Sigmoid colon (tissue), 7 donors: ENCODE measurements around the gene TWSG1. TPM values are rescaled to one million over a fixed set of nuclear protein-coding genes. Genes with fewer than 3 reads are reported as not detected.

Experiments used
- DNase-seq: peaks from one replicate; pipeline ENCODE4 v3.0.0-alpha.2; 2019
- H3K27ac ChIP-seq, 4 donors: fragments of 200-600 bp; sonication (generic); one replicate each; pipeline ENCODE4 v1.5.1; 2016 to 2019; ENCODE audit warnings: mild to moderate bottlenecking in 1 of 4
- H3K27me3 ChIP-seq, 3 donors: fragments of 200-600 bp; sonication (generic); one replicate each; pipeline ENCODE4 v1.5.1; 2019; ENCODE audit warnings: mild to moderate bottlenecking in 1 of 3
- H3K36me3 ChIP-seq, 4 donors: fragments of 200-600 bp; sonication (generic); one replicate each; pipeline ENCODE4 v1.5.1; 2016 to 2019
- H3K4me1 ChIP-seq, 4 donors: fragments of 200-600 bp; sonication (generic); one replicate each; pipeline ENCODE4 v1.5.1; 2017 to 2019
- H3K4me3 ChIP-seq, 4 donors: fragments of 200-600 bp; sonication (generic); one replicate each; pipeline ENCODE4 v1.5.1; 2017 to 2019; ENCODE audit warnings: mild to moderate bottlenecking in 2 of 4, moderate library complexity in 1 of 4
- H3K9me3 ChIP-seq, 4 donors: fragments of 200-600 bp in 3 of 4; sonication (generic) in 3 of 4; one replicate each; pipeline versions ENCODE4 v1.5.1 to v1.6.1; 2013 to 2019
- EP300 ChIP-seq, 4 donors: sonication (generic); formaldehyde crosslinking; IDR thresholded peaks; one replicate each; pipeline ENCODE4 v1.6.1; 2017; ENCODE audit warnings: antibody characterized with exemption in 4 of 4
- POLR2A ChIP-seq, 2 donors: fragments of 450-650 bp; IDR thresholded peaks; one replicate each; pipeline ENCODE4 v1.6.1; 2016; ENCODE audit warnings: antibody characterized with exemption in 2 of 2, mild to moderate bottlenecking in 2 of 2, moderate library complexity in 2 of 2
- POLR2AphosphoS5 ChIP-seq, 4 donors: sonication (generic); formaldehyde crosslinking; IDR thresholded peaks; one replicate each; pipeline ENCODE4 v1.6.1; 2017; ENCODE audit warnings: antibody characterized with exemption in 4 of 4
- WGBS, 2 donors: extraction: QIAGEN DNeasy Blood & Tissue Kit; methylation state at CpG; one replicate each; pipeline ENCODE4 v1.1.7; 2013; 5-methylcytosine and 5-hydroxymethylcytosine counted together
- intact Hi-C: fragments of 100-400 bp; cut with DNase I; formaldehyde crosslinking; loops from one replicate; pipeline ENCODE4 v1.15.1; 2023
- polyA plus RNA-seq, 3 donors: library from polyadenylated mRNA; stranded (reverse); fragments of 200-250 nt; gene quantifications; one replicate each; pipeline ENCODE4 v1.2.3, GENCODE V29; 2013
- total RNA-seq, 4 donors: library from RNA; depleted of rRNA; stranded (reverse); fragments of >200 nt; gene quantifications; one replicate each; pipeline ENCODE4 v1.1.0, GENCODE V29; 2016
- TF ChIP-seq, protein P1 (sequence below), 4 experiments: fragments of 450-650 bp in 3 of 4; fragments of 200-600 bp in 1 of 4; IDR thresholded peaks; one replicate each; pipeline ENCODE4 v1.5.1; 2016 to 2019; ENCODE audit warnings: antibody characterized with exemption in 4 of 4, mild to moderate bottlenecking in 3 of 4, moderate library complexity in 2 of 4
- donor health status: healthy with polysubstance abuse.
- donor health status: Bipolar disorder and iron deficiency.
- donor health status: healthy.

TWSG1 gene
- total RNA-seq (10 to 100 TPM; 69.2 to 88.3 (median 79.1) TPM), polyA plus RNA-seq (1 to 10 TPM; 3.6 to 9.1 (median 4.6) TPM)

DNA sequence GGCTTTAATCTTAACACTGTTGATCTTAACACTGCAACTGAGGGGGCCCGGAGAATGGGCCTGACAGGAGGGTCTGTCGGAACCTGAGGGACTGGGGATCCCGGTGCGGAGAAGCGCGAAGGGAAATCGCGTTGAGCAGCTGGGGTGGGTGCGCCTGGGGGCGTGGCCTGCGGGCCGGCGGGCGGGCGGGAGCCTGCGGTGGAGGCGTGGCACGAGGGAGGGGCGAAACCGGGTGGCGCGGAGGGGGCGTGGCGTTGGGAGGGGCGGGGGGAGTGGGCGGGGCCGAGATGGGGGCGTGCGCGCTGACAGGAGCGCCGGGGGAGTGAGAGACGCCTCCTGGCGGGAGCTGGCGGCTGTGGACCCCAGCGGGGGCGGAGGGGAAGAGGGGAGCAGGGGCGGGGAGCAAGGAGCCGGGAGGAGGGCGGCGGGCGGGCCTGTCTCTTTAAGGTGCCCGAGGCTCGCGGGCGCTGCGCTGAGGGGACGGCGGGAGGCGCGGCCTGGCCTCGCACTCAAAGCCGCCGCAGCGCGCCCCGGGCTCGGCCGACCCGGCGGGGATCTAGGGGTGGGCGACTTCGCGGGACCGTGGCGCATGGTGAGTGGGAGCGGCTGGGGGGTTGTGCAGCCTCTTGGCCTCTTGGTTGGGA is at the start of gene TWSG1:
TWSG1 (plus strand) TSS at position 445 of the 644 bp plus-strand sequence. CDS start 2,457 bp downstream, outside the sequence.
- 1% methylated on average over 67 of the region's 67 CpGs for WGBS, 2 donors
- TF ChIP-seq POLR2AphosphoS5 (IDR thresholded peaks at IDR 0.05) = peak; percentile 51 to 80 (median 68)
- TF ChIP-seq, protein P1, sequence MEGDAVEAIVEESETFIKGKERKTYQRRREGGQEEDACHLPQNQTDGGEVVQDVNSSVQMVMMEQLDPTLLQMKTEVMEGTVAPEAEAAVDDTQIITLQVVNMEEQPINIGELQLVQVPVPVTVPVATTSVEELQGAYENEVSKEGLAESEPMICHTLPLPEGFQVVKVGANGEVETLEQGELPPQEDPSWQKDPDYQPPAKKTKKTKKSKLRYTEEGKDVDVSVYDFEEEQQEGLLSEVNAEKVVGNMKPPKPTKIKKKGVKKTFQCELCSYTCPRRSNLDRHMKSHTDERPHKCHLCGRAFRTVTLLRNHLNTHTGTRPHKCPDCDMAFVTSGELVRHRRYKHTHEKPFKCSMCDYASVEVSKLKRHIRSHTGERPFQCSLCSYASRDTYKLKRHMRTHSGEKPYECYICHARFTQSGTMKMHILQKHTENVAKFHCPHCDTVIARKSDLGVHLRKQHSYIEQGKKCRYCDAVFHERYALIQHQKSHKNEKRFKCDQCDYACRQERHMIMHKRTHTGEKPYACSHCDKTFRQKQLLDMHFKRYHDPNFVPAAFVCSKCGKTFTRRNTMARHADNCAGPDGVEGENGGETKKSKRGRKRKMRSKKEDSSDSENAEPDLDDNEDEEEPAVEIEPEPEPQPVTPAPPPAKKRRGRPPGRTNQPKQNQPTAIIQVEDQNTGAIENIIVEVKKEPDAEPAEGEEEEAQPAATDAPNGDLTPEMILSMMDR (IDR thresholded peaks at IDR 0.05) = peak in 2 of 4 experiments; percentile 9 to 52
- TF ChIP-seq EP300 (IDR thresholded peaks at IDR 0.05) = no peak
- TF ChIP-seq POLR2A (IDR thresholded peaks at IDR 0.05) = peak; percentile 32 to 41
- DNase-seq = peak; percentile 98
- intact Hi-C loops = loop anchor here (2.0 to 5.0 kb wide), 3 partner anchors 140 to 262 kb away; partner anchors contain the start of genes ANKRD12 and RALBP1
- Histone ChIP-seq H3K27ac (peak within 1 kb of the TSS; percentile 96 to 99 (median 97)), H3K4me1 (peaks cover 0 to 34% (median 19%) of the 10 kb centered on the region in 4 donors), H3K36me3 (peaks cover 0 to 22% (median 10%) of the 10 kb centered on the region in 4 donors), H3K9me3 (no peaks in the 10 kb centered on the region), H3K27me3 (no peaks in the 10 kb centered on the region), H3K4me3 (peak within 1 kb of the TSS; percentile 76 to 98 (median 94))

DNA sequence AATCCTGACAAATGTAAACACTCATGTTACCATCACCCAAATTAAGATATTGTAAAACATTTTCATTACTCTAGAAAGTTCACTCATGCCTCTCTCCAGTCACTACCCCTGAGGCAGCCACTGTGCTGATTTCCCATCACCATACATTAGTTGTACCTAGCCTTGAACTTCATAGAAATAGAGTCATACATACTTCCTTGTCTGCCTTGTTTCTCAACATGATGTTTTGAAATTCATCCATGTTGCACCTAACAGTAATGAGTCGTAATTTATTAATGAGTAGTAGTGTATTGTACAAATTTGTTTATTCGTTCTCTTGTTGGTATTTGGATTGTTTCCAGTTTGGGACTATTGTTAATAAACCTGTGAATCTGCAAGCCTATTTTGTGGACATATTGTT is 49.0 kb upstream of the TWSG1 start:
- Histone ChIP-seq H3K9me3 (no peaks in the 10 kb centered on the region), H3K27me3 (no peaks in the 10 kb centered on the region), H3K4me3 (no peak overlapping the region), H3K4me1 (no peaks in the 10 kb centered on the region), H3K27ac (no peak overlapping the region), H3K36me3 (peaks cover 0 to 5% (median 0%) of the 10 kb centered on the region in 4 donors)
- WGBS, 2 donors = 96 to 98% methylated on average over 2 of the region's 2 CpGs
- intact Hi-C loops = no loop called here
- TF ChIP-seq, protein P1 (IDR thresholded peaks at IDR 0.05) = no peak
- no peak for TF ChIP-seq POLR2AphosphoS5 (IDR thresholded peaks at IDR 0.05)
- TF ChIP-seq POLR2A (IDR thresholded peaks at IDR 0.05) = no peak
- no peak for TF ChIP-seq EP300 (IDR thresholded peaks at IDR 0.05)
- no peak for DNase-seq

DNA sequence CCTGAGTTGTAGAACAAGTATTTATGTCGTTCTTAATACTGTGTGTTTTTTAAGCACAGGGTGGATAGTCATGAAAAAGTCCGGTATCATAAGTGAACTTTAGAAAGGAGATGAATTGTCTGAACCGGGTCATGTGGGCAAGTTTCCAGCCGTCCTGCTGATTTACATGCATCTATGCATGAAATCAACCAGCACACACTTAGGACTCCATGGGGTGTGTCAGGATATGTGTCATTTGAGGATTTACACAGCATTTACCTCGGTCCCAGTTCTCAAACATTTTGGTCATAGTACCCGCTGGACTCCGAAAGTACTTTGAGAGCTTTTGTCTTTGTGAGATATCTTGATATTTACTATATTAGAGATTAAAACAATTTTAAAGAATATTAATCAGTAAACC is 47.5 kb upstream of the TWSG1 start:
- no peak overlapping the region for H3K4me3 ChIP-seq
- no peaks in the 10 kb centered on the region for H3K4me1 ChIP-seq
- H3K9me3 ChIP-seq = no peaks in the 10 kb centered on the region
- no peaks in the 10 kb centered on the region for H3K36me3 ChIP-seq
- intact Hi-C loops = no loop called here
- H3K27ac ChIP-seq = no peak overlapping the region
- TF ChIP-seq POLR2AphosphoS5 (IDR thresholded peaks at IDR 0.05) (no peak), EP300 (IDR thresholded peaks at IDR 0.05) (no peak), POLR2A (IDR thresholded peaks at IDR 0.05) (no peak)
- TF ChIP-seq, protein P1 (IDR thresholded peaks at IDR 0.05) = peak in 1 of 4 experiments; percentile 5
- H3K27me3 ChIP-seq = no peaks in the 10 kb centered on the region
- no peak for DNase-seq
- 70 to 77% methylated on average over 7 of the region's 7 CpGs for WGBS, 2 donors

DNA sequence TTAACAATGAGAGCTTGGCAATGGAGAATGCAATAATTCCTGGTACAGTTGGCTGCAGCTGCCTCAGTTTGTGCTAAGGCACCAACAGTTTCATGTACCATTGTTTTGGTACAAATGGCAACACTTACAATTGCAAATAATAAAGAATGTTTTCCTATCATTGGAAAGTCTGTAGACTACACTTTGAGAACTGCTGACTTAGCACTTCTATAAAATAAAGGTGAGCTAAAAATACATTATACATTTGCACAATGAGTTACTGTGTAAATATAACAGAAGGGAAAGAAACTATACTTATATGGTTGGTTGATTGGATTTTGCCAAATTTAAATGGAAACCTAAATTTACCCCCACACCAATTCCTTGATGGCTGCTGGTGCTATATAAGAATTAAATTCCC is 44.9 kb upstream of the TWSG1 start:
- no peak for DNase-seq
- no peaks in the 10 kb centered on the region for H3K36me3 ChIP-seq
- H3K27me3 ChIP-seq = no peaks in the 10 kb centered on the region
- TF ChIP-seq POLR2A (IDR thresholded peaks at IDR 0.05) = no peak
- H3K4me1 ChIP-seq = no peaks in the 10 kb centered on the region
- no peak overlapping the region for H3K27ac ChIP-seq
- H3K9me3 ChIP-seq = peaks cover 0 to 4% (median 1%) of the 10 kb centered on the region in 4 donors
- intact Hi-C loops = no loop called here
- H3K4me3 ChIP-seq = no peak overlapping the region

DNA sequence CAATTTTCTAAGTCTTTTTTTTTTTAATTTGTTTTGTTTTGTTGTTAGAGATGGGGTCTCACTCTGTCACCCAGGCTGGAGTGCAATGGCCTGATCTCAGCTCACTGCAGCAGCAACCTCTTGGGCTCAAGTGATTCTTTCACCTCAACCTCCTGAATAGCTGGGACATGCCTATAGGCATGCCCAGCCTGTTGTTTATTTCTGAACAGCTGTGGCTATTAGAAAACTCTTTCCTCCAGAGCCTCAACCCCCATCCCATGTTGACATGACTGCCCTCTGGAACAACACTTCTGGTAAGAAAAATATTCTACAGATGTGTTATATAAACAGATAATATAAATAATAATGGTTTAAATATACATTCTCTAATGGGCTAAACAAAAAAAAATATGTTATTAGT is 44.4 kb upstream of the TWSG1 start:
- intact Hi-C loops = no loop called here
- H3K36me3 ChIP-seq = no peaks in the 10 kb centered on the region
- H3K27ac ChIP-seq = no peak overlapping the region
- H3K27me3 ChIP-seq = no peaks in the 10 kb centered on the region
- TF ChIP-seq POLR2A (IDR thresholded peaks at IDR 0.05) (no peak), POLR2AphosphoS5 (IDR thresholded peaks at IDR 0.05) (no peak), EP300 (IDR thresholded peaks at IDR 0.05) (no peak)
- TF ChIP-seq, protein P1 (IDR thresholded peaks at IDR 0.05) = no peak
- DNase-seq = no peak
- peaks cover 0 to 4% (median 1%) of the 10 kb centered on the region in 4 donors for H3K9me3 ChIP-seq
- no peak overlapping the region for H3K4me3 ChIP-seq
- H3K4me1 ChIP-seq = no peaks in the 10 kb centered on the region
